ENCODE data around the gene KLHL34.

KLHL34 gene

DNA sequence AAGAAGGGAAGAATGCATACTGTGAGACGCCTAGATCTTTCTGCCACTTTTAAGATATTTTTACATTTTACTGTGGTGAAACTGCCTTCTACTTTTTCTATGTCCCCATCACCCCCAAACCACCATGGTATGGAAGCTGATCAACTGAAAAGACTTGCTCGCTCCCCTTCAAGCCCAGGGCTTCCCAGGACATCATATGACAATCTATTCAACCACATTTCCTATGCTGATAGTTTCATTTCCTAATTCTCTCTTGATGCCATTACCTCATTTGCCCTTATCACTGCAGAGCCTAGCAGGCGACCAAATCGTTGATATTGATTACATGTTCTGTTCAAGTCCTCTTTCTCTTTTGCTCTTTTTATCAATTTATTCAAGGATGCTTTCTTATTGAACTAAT, 40.1 kb upstream of the KLHL34 start:
- no peaks in the 10 kb centered on the region for H3K36me3 ChIP-seq (ENCODE audit: insufficient read depth, low read length)
- H3K9ac ChIP-seq (ENCODE audit: low read length): no peak overlapping the region
- no peaks in the 10 kb centered on the region for H3K9me3 ChIP-seq (ENCODE audit: low read length)
- H3K27ac ChIP-seq (ENCODE audit: low read depth, low read length, poor library complexity, severe bottlenecking): no peak overlapping the region
- H3K27me3 ChIP-seq (ENCODE audit: insufficient read depth, low read length): no peaks in the 10 kb centered on the region
- no peak overlapping the region for H3K4me3 ChIP-seq (ENCODE audit: low read depth, low read length, poor library complexity, severe bottlenecking)
- no peaks in the 10 kb centered on the region for H4K20me1 ChIP-seq (ENCODE audit: insufficient read depth, low read length)
- no peak overlapping the region for H3K4me2 ChIP-seq (ENCODE audit: low read length)
- no peaks in the 10 kb centered on the region for H3K79me2 ChIP-seq (ENCODE audit: insufficient read depth, low read length)
- no peak overlapping the region for H2AFZ ChIP-seq (ENCODE audit: low read length)
- no peaks in the 10 kb centered on the region for H3K9me2 ChIP-seq (ENCODE audit: low read depth, low read length)
- no peak for TF ChIP-seq EZH2 (IDR thresholded peaks at IDR 0.05; ENCODE audit: borderline replicate concordance, low read length)
- TF ChIP-seq, protein P1, sequence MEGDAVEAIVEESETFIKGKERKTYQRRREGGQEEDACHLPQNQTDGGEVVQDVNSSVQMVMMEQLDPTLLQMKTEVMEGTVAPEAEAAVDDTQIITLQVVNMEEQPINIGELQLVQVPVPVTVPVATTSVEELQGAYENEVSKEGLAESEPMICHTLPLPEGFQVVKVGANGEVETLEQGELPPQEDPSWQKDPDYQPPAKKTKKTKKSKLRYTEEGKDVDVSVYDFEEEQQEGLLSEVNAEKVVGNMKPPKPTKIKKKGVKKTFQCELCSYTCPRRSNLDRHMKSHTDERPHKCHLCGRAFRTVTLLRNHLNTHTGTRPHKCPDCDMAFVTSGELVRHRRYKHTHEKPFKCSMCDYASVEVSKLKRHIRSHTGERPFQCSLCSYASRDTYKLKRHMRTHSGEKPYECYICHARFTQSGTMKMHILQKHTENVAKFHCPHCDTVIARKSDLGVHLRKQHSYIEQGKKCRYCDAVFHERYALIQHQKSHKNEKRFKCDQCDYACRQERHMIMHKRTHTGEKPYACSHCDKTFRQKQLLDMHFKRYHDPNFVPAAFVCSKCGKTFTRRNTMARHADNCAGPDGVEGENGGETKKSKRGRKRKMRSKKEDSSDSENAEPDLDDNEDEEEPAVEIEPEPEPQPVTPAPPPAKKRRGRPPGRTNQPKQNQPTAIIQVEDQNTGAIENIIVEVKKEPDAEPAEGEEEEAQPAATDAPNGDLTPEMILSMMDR (IDR thresholded peaks at IDR 0.05; ENCODE audit: low read length): no peak
- H3K4me1 ChIP-seq (ENCODE audit: insufficient read depth, low read length, severe bottlenecking): no peaks in the 10 kb centered on the region
- H3F3A ChIP-seq (ENCODE audit: insufficient read depth, low read length): no peaks in the 10 kb centered on the region

DNA sequence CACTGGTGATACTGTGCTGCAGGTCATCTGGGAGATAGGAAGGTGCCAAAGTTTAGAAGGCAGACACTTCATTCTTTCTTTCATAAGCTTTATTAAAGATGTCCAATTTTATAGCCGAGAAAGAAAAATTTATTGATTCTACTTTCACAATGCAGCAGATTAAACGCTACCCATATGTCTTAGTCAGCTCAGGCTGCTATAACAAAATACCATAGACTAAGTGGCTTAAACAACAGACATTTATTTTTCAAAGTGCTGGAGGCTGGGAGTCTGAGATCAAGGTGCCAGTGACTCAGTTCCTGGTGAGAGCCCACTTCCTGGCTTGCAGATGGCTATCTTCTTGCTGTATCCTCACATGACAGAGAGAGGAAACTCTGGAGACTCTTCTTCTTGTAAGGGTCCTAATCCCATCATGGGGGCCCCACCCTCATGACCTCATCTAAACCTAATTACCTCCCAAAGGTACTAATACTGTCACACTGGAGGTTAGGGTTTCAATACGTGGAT, 33.4 kb upstream of the KLHL34 start:
- Histone ChIP-seq H3K4me2 (ENCODE audit: low read length) (no peak overlapping the region), H3K9ac (ENCODE audit: low read length) (no peak overlapping the region), H3K4me3 (ENCODE audit: low read depth, low read length, poor library complexity, severe bottlenecking) (no peak overlapping the region), H3K27me3 (ENCODE audit: insufficient read depth, low read length) (no peaks in the 10 kb centered on the region), H4K20me1 (ENCODE audit: insufficient read depth, low read length) (no peaks in the 10 kb centered on the region), H3K79me2 (ENCODE audit: insufficient read depth, low read length) (no peaks in the 10 kb centered on the region), H3K27ac (ENCODE audit: low read depth, low read length, poor library complexity, severe bottlenecking) (no peak overlapping the region), H3K4me1 (ENCODE audit: insufficient read depth, low read length, severe bottlenecking) (no peaks in the 10 kb centered on the region), H2AFZ (ENCODE audit: low read length) (no peak overlapping the region), H3F3A (ENCODE audit: insufficient read depth, low read length) (no peaks in the 10 kb centered on the region), H3K36me3 (ENCODE audit: insufficient read depth, low read length) (no peaks in the 10 kb centered on the region), H3K9me3 (ENCODE audit: low read length) (no peaks in the 10 kb centered on the region), H3K9me2 (ENCODE audit: low read depth, low read length) (no peaks in the 10 kb centered on the region)
- TF ChIP-seq, protein P1 (IDR thresholded peaks at IDR 0.05; ENCODE audit: low read length): no peak
- TF ChIP-seq EZH2 (IDR thresholded peaks at IDR 0.05; ENCODE audit: borderline replicate concordance, low read length): no peak

- H3K36me3 ChIP-seq (ENCODE audit: insufficient read depth, low read length): no peaks in the 10 kb centered on the region
These were observed 25.8 kb upstream of the KLHL34 start for GRCh38 chrX:21683941-21684340.

More at GRCh38 chrX:21683941-21684340, 25.8 kb upstream of the KLHL34 start:
- Histone ChIP-seq H3K27me3 (ENCODE audit: insufficient read depth, low read length) (no peaks in the 10 kb centered on the region), H3K9me2 (ENCODE audit: low read depth, low read length) (no peaks in the 10 kb centered on the region), H3K27ac (ENCODE audit: low read depth, low read length, poor library complexity, severe bottlenecking) (no peak overlapping the region), H3K4me1 (ENCODE audit: insufficient read depth, low read length, severe bottlenecking) (no peaks in the 10 kb centered on the region), H3K4me2 (ENCODE audit: low read length) (no peak overlapping the region), H3K9me3 (ENCODE audit: low read length) (no peaks in the 10 kb centered on the region), H3K79me2 (ENCODE audit: insufficient read depth, low read length) (no peaks in the 10 kb centered on the region), H3K9ac (ENCODE audit: low read length) (no peak overlapping the region), H3F3A (ENCODE audit: insufficient read depth, low read length) (no peaks in the 10 kb centered on the region), H4K20me1 (ENCODE audit: insufficient read depth, low read length) (no peaks in the 10 kb centered on the region), H3K4me3 (ENCODE audit: low read depth, low read length, poor library complexity, severe bottlenecking) (no peak overlapping the region), H2AFZ (ENCODE audit: low read length) (no peak overlapping the region)
- TF ChIP-seq, protein P1 (IDR thresholded peaks at IDR 0.05; ENCODE audit: low read length): no peak
- no peak for TF ChIP-seq EZH2 (IDR thresholded peaks at IDR 0.05; ENCODE audit: borderline replicate concordance, low read length)
